Measurements from ENCODE around the gene PHOSPHO1.
A peak's percentile ranks its signal among the peaks of the same experiment; 100 is the strongest.

Gene PHOSPHO1

DNA sequence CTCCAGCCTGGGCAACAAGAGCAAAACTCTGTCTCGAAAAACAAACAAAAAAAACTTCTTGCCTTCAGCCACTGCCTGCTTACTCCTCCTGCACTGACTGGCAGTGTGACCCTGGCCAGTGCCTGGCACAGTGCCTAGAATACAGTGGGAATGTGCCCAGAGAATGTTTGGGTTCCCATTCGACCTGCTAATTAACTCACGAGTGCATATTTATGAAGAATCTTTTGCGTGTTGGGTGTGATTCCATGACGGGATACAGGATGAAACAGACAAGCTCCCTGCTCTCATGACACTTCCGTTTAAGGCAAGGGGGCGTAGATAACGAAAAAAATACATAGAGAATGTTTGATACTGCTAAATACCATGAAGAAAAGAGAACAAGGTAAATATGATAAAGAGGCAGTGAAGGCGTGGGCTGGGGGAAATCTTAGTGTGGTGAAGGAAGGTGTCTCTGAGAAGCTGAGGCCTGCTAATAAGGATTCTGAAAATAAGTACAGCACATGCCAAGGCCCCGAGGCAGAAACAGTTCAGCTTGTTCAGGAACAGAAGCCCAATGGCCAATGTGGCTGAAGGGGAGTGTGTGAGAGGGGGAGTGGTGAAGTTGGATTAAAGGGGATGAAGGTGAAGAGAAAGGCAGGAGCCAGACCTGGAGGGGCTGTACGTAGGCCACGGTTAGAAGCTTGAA is 15.8 kb downstream of the PHOSPHO1 start:
- DNase-seq (ENCODE audit: low read depth): no peak
- TF ChIP-seq, protein P1, sequence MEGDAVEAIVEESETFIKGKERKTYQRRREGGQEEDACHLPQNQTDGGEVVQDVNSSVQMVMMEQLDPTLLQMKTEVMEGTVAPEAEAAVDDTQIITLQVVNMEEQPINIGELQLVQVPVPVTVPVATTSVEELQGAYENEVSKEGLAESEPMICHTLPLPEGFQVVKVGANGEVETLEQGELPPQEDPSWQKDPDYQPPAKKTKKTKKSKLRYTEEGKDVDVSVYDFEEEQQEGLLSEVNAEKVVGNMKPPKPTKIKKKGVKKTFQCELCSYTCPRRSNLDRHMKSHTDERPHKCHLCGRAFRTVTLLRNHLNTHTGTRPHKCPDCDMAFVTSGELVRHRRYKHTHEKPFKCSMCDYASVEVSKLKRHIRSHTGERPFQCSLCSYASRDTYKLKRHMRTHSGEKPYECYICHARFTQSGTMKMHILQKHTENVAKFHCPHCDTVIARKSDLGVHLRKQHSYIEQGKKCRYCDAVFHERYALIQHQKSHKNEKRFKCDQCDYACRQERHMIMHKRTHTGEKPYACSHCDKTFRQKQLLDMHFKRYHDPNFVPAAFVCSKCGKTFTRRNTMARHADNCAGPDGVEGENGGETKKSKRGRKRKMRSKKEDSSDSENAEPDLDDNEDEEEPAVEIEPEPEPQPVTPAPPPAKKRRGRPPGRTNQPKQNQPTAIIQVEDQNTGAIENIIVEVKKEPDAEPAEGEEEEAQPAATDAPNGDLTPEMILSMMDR (IDR thresholded peaks at IDR 0.05; ENCODE audit: low read depth, low read length): no peak
- TF ChIP-seq POLR2A (IDR thresholded peaks at IDR 0.05; ENCODE audit: extremely low read depth, insufficient read length) (no peak), MYC (IDR thresholded peaks at IDR 0.05; ENCODE audit: low read depth, low read length) (no peak)
- TF ChIP-seq, protein P2, sequence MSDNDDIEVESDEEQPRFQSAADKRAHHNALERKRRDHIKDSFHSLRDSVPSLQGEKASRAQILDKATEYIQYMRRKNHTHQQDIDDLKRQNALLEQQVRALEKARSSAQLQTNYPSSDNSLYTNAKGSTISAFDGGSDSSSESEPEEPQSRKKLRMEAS (IDR thresholded peaks at IDR 0.05; ENCODE audit: low read depth, low read length): no peak
- H3K4me3 ChIP-seq (ENCODE audit: low read depth, low read length): no peak overlapping the region

DNA sequence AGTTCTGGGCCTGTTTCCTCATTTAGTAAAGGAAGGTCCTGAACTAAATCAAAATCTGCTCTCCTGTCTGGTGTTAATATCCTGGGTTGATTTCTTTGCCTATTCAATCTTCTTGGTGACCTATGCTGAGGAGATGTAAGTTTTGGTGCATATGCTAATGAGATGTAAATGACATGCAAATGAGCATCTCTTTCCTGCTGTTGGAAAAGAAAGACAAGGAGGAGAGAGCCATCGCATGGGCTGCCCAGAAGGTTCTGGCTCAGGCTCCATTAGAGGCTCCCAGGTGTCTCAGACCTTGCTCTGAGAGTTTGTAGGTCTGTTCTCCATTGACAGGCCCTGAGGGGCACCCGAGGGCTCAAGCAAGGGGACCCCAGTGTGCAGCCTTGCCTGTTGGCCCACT is 16.7 kb downstream of the PHOSPHO1 start:
- no peak overlapping the region for H3K4me3 ChIP-seq (ENCODE audit: low read depth, low read length)
- TF ChIP-seq MYC (IDR thresholded peaks at IDR 0.05; ENCODE audit: low read depth, low read length) (no peak), POLR2A (IDR thresholded peaks at IDR 0.05; ENCODE audit: extremely low read depth, insufficient read length) (no peak)
- TF ChIP-seq, protein P2 (IDR thresholded peaks at IDR 0.05; ENCODE audit: low read depth, low read length): no peak
- TF ChIP-seq, protein P1 (IDR thresholded peaks at IDR 0.05; ENCODE audit: low read depth, low read length): no peak
- DNase-seq (ENCODE audit: low read depth): no peak

DNA sequence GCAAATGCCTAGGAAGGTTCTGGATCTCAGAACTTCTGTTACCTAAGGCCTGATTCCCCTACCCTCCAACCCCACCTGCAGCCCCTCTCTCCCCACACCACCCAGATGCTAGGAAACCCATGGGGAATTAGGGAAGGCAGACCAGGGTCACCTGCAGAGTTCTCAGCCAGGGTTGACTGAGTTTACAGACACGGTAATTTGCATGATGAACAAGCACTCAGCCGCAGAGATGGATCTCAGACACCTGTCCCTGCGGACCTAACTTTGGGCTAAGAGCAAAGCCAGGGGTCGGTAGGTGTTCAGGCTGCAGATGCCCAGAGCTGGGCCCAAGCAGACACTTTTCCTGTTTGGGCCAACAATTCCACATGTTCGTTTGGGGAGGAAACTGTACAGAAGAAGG is 17.2 kb downstream of the PHOSPHO1 start:
- no peak overlapping the region for H3K4me3 ChIP-seq (ENCODE audit: low read depth, low read length)
- DNase-seq (ENCODE audit: low read depth): no peak
- TF ChIP-seq POLR2A (IDR thresholded peaks at IDR 0.05; ENCODE audit: extremely low read depth, insufficient read length) (no peak), MYC (IDR thresholded peaks at IDR 0.05; ENCODE audit: low read depth, low read length) (no peak)
- TF ChIP-seq, protein P1 (IDR thresholded peaks at IDR 0.05; ENCODE audit: low read depth, low read length): no peak
- TF ChIP-seq, protein P2 (IDR thresholded peaks at IDR 0.05; ENCODE audit: low read depth, low read length): no peak

DNA sequence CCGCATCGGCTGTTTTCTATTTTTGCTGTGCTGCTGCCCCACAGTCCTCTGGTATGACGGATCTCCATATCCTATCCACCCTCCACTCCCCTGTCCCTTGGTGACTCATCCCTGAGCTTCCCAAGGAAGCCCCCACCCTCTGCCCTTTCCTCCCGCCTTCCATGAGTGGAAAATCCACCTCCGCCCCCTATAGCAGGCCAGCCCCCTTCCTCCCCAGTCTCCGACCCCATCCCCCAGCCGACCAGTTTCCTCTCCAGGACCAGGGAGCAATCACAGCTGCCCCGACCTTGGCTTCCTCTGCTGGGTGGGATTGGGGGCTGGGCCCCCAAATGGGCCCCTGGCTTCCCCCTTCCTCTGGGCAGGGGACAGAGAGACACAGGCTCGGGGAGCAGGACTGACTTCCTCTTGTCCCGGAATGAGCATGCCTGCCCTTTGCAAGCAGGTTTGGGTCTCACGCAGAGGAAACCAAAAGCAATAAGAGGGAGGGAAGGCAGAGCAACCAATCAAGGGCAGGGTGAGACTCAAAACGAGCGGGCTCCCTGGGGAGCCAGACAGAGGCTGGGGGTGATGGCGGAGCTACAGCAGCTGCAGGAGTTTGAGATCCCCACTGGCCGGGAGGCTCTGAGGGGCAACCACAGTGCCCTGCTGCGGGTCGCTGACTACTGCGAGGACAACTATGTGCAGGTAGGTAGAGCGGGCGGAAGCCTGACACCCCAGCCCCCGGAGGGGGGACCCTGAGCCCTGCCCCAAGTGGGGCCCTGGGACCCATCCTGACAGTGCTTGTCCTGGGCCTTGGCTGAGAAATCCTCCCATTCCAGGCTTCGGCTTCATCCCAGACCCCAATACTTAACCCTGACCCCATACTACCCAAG is 20.2 kb downstream of the PHOSPHO1 start, which contains the start of the genes ABI3 and GNGT2:
TSS of gene ABI3 (plus strand) at position 550 of the 872 bp plus-strand sequence. CDS start at position 568, 18 bp downstream.
TSS of gene GNGT2 (minus strand) at position 417 of the 872 bp plus-strand sequence. CDS start 3,152 bp downstream, outside the sequence.
- H3K4me3 ChIP-seq (ENCODE audit: low read depth, low read length): peak within 1 kb of the TSS; percentile 56
- TF ChIP-seq, protein P2 (IDR thresholded peaks at IDR 0.05; ENCODE audit: low read depth, low read length): peak; percentile 52; the same call in 1 of the 2 replicates
- TF ChIP-seq POLR2A (IDR thresholded peaks at IDR 0.05; ENCODE audit: extremely low read depth, insufficient read length): peak; percentile 56
- 0 out of 2 replicates have a peak, but pooled peaks have one; percentile 34 for TF ChIP-seq MYC (IDR thresholded peaks at IDR 0.05; ENCODE audit: low read depth, low read length)
- TF ChIP-seq, protein P1 (IDR thresholded peaks at IDR 0.05; ENCODE audit: low read depth, low read length): no peak
- peak; percentile 92 for DNase-seq (ENCODE audit: low read depth)

- TF ChIP-seq, protein P2 (IDR thresholded peaks at IDR 0.05; ENCODE audit: low read depth, low read length): no peak
- DNase-seq (ENCODE audit: low read depth): no peak
- no peak overlapping the region for H3K4me3 ChIP-seq (ENCODE audit: low read depth, low read length)
These were observed 21.5 kb downstream of the PHOSPHO1 start for GRCh38 chr17:49209061-49209571.

All from NB4 (cell line).